Body of pancreas (tissue), 4 donors: ENCODE results near the gene USP31. TPM values are rescaled to one million over a fixed set of nuclear protein-coding genes. Genes with fewer than 3 reads are reported as not detected.
A peak's percentile ranks its signal among the peaks of the same experiment; 100 is the strongest.
"Not testable (repeated sequence)": the region's sequence is repeated elsewhere in the genome, so short reads cannot be mapped to it uniquely, and the experiment has no call there.

Experiments
- ATAC-seq: fragments of 150-250 bp; one replicate; pipeline ENCODE4 v1.9.1; 2016
- DNase-seq, 4 donors: peaks; one replicate each; pipeline ENCODE4 v3.0.0-alpha.2; 2019
- H3K27ac ChIP-seq, 4 donors: fragments of 200-600 bp; sonication (generic); 1 replicate in 3 of 4; 2 replicates in 1 of 4; pipeline versions ENCODE4 v1.5.1 to v1.6.1; 2016 to 2019; ENCODE audit warnings: mild to moderate bottlenecking in 1 of 4, mixed read lengths in 1 of 4, moderate library complexity in 1 of 4
- H3K27me3 ChIP-seq, 2 donors: fragments of 200-600 bp; sonication (generic); one replicate each; pipeline ENCODE4 v1.6.0; 2016; ENCODE audit warnings: mild to moderate bottlenecking in 1 of 2
- H3K36me3 ChIP-seq, 2 donors: fragments of 200-600 bp; sonication (generic); replicated peaks in 1 of 2; 2 replicates each; pipeline ENCODE4 v1.5.1; 2016; ENCODE audit warnings: low read depth in 2 of 2; ENCODE audit not compliant: insufficient read depth in 1 of 2
- H3K4me1 ChIP-seq: fragments of 200-600 bp; sonication (generic); one replicate; pipeline ENCODE4 v1.6.0; 2016
- H3K4me3 ChIP-seq, 2 donors: fragments of 200-600 bp; sonication (generic); 1 replicate in 1 of 2; 2 replicates in 1 of 2; pipeline ENCODE4 v1.5.1; 2016 to 2019
- H3K9me3 ChIP-seq, 3 donors: fragments of 200-600 bp; sonication (generic); 1 replicate in 2 of 3; 2 replicates in 1 of 3; pipeline ENCODE4 v1.5.1; 2016
- CTCF ChIP-seq, 7 experiments: fragments of 450-650 bp in 4 of 7; fragments of 200-600 bp in 3 of 7; sonication (generic) in 3 of 7; IDR thresholded peaks; one replicate each; pipeline ENCODE4 v1.5.1; 2016 to 2019; ENCODE audit warnings: antibody characterized with exemption in 7 of 7
- POLR2A ChIP-seq, 3 donors: fragments of 450-650 bp; IDR thresholded peaks; one replicate each; pipeline ENCODE4 v1.6.1; 2016; ENCODE audit warnings: antibody characterized with exemption in 3 of 3, mild to moderate bottlenecking in 2 of 3
- WGBS, 2 donors: methylation state at CpG; one replicate each; pipeline ENCODE4 v1.1.5; 2017; 5-methylcytosine and 5-hydroxymethylcytosine counted together
- intact Hi-C: fragments of 100-400 bp; cut with DNase I; formaldehyde crosslinking; loops from one replicate; pipeline ENCODE4 v1.15.1; 2023
- total RNA-seq, 2 donors: library from RNA; depleted of rRNA; stranded (reverse); fragments of >200 nt; gene quantifications; one replicate each; pipeline ENCODE4 v1.1.0, GENCODE V29; 2016

Gene USP31
- total RNA-seq, 2 donors from 2014 or later = 5.2 to 8.6 TPM

- Histone ChIP-seq H3K9me3 (no peaks in the 10 kb centered on the region), H3K36me3 (no peaks in the 10 kb centered on the region), H3K27ac (peak overlapping the region in 3 of 4 donors; percentile 63 to 83 (median 71)), H3K27me3 (no peaks in the 10 kb centered on the region), H3K4me3 (peak overlapping the region; percentile 63 to 73), H3K4me1 (peaks cover 37% of the 10 kb centered on the region)
- intact Hi-C loops = no loop called here
- TF ChIP-seq POLR2A (IDR thresholded peaks at IDR 0.05) = no peak
- TF ChIP-seq CTCF (IDR thresholded peaks at IDR 0.05) = no peak
- WGBS, 2 donors = 34 to 40% methylated on average over 7 of the region's 7 CpGs
- DNase-seq = no peak
- no peak for ATAC-seq
Observed at GRCh38 chr16:23148166-23148512, 1.1 kb downstream of the USP31 start.

DNA sequence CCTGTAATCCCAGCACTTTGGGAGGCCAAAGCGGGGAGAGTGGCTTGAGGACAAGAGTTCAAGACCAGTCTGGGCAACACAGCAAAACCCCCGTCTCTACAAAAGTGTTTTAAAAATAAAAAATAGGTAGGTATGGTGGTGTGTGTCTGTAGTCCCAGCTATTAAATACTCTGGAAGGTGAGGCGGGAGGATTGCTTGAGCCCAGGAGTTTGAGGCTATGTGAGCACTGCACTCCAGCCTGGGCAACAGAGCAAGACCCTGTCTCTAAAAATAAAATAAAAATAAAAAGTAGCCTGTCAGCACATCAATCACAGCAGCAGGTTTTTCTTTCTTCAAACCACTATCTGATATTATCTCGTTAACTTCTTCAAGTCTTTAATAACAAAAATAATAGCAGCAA is 1.6 kb downstream of the USP31 start:
- TF ChIP-seq POLR2A (IDR thresholded peaks at IDR 0.05) (no peak), CTCF (IDR thresholded peaks at IDR 0.05) (no peak)
- no peaks in the 10 kb centered on the region for H3K9me3 ChIP-seq
- DNase-seq (no peak), ATAC-seq (no peak)
- no peaks in the 10 kb centered on the region for H3K36me3 ChIP-seq
- no peak overlapping the region for H3K4me3 ChIP-seq
- H3K4me1 ChIP-seq = peaks cover 42% of the 10 kb centered on the region
- no peak overlapping the region for H3K27ac ChIP-seq
- no peaks in the 10 kb centered on the region for H3K27me3 ChIP-seq
- 80 to 81% methylated on average over 4 of the region's 4 CpGs for WGBS, 2 donors
- intact Hi-C loops = no loop called here

- no peak for TF ChIP-seq POLR2A (IDR thresholded peaks at IDR 0.05)
- TF ChIP-seq CTCF (IDR thresholded peaks at IDR 0.05) = no peak
- Histone ChIP-seq H3K9me3 (no peaks in the 10 kb centered on the region), H3K27ac (no peak overlapping the region), H3K27me3 (no peaks in the 10 kb centered on the region), H3K4me1 (peaks cover 48% of the 10 kb centered on the region), H3K4me3 (no peak overlapping the region), H3K36me3 (no peaks in the 10 kb centered on the region)
- 82 to 83% methylated on average over 14 to 17 of the region's 17 CpGs for WGBS, 2 donors
- intact Hi-C loops = no loop called here
- DNase-seq (no peak), ATAC-seq (no peak)
Observed at GRCh38 chr16:23146877-23147601, 2.2 kb downstream of the USP31 start.

GRCh38 chr16:23145608-23146007 is 3.6 kb downstream of the USP31 start:
- Histone ChIP-seq H3K27me3 (no peaks in the 10 kb centered on the region), H3K9me3 (no peaks in the 10 kb centered on the region), H3K4me3 (no peak overlapping the region), H3K27ac (peak overlapping the region; percentile 4 to 64 (median 33)), H3K36me3 (no peaks in the 10 kb centered on the region), H3K4me1 (peaks cover 51% of the 10 kb centered on the region)
- WGBS, 2 donors = 39 to 48% methylated on average over 3 of the region's 3 CpGs
- no peak for DNase-seq
- ATAC-seq = no peak
- intact Hi-C loops = no loop called here
- TF ChIP-seq CTCF (IDR thresholded peaks at IDR 0.05) (no peak), POLR2A (IDR thresholded peaks at IDR 0.05) (peak in 1 of 3 donors; percentile 23)

DNA sequence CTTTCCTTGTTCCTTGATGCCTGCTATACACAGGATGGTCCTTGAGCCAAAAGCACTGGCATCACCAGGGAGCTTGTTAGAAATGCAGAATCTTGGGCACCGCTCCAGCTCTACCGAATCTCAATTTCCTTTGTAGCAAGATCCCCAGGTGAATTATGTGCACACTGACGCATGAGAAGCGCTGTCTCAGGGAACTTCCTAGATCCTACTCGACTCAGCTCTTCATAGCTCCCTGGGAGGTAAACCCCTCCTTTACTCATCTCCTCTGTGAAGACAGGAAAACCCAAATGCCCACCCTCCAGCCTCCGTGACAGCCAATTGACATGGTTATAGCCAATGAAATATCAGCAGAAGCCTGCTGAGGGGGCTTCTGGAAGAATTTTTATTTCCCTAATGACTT is 4.1 kb downstream of the USP31 start:
- TF ChIP-seq CTCF (IDR thresholded peaks at IDR 0.05) = no peak
- no peak for TF ChIP-seq POLR2A (IDR thresholded peaks at IDR 0.05)
- peaks cover 51% of the 10 kb centered on the region for H3K4me1 ChIP-seq
- intact Hi-C loops = no loop called here
- ATAC-seq (no peak), DNase-seq (no peak)
- no peaks in the 10 kb centered on the region for H3K36me3 ChIP-seq
- H3K27me3 ChIP-seq = no peaks in the 10 kb centered on the region
- 72 to 78% methylated on average over 6 of the region's 6 CpGs for WGBS, 2 donors
- H3K27ac ChIP-seq = peak overlapping the region; percentile 4 to 64 (median 33)
- H3K4me3 ChIP-seq = no peak overlapping the region
- no peaks in the 10 kb centered on the region for H3K9me3 ChIP-seq

DNA sequence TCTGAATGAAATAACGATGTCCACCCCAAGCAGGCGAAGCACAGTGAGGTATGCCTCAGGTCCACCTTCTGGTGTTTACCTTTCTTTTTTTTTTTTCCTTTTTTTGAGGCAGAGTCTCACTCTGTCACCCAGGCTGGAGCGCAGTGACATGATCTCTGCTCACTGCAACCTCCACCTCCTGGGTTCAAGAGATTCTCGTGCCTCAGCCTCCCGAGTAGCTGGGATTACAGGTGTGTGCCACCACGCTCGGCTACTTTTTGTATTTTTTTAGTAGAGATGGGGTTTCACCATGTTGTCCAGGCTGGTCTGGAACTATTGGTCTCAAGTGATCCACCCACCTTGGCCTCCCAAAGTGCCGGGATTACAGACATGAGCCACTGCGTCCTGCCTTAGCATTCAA is 4.9 kb downstream of the USP31 start:
- H3K9me3 ChIP-seq, ATAC-seq, H3K36me3 ChIP-seq, DNase-seq, H3K27ac ChIP-seq, H3K4me3 ChIP-seq, intact Hi-C loops, H3K27me3 ChIP-seq: not testable (repeated sequence)
- 97 to 99% methylated on average over 9 of the region's 9 CpGs for WGBS, 2 donors
- peaks cover 51% of the 10 kb centered on the region for H3K4me1 ChIP-seq
